ENCODE results near the gene CADPS.

DNA sequence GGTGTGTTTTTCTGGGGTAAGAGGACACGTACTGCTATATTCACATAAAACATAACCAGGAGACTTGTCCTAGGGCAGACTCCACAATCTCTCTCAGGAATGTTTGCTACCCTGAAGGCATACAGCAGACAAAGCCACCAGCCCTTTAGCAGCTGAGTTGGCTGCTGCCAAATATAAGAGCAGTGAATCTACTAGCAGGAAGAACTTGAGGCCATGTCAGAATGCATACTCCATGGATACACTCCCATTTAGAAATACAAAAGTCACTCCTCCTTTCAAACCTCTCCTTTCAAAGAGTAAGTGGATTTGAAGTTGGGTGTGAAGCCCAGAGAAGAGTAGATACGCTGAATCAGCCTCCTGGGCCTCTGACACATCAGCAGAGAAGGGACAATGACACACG is 94.1 kb downstream of the CADPS start:
- TF ChIP-seq, protein P1, sequence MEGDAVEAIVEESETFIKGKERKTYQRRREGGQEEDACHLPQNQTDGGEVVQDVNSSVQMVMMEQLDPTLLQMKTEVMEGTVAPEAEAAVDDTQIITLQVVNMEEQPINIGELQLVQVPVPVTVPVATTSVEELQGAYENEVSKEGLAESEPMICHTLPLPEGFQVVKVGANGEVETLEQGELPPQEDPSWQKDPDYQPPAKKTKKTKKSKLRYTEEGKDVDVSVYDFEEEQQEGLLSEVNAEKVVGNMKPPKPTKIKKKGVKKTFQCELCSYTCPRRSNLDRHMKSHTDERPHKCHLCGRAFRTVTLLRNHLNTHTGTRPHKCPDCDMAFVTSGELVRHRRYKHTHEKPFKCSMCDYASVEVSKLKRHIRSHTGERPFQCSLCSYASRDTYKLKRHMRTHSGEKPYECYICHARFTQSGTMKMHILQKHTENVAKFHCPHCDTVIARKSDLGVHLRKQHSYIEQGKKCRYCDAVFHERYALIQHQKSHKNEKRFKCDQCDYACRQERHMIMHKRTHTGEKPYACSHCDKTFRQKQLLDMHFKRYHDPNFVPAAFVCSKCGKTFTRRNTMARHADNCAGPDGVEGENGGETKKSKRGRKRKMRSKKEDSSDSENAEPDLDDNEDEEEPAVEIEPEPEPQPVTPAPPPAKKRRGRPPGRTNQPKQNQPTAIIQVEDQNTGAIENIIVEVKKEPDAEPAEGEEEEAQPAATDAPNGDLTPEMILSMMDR (conservative IDR thresholded peaks at IDR 0.05 in 1 of 2, IDR thresholded peaks at IDR 0.05 in 1 of 2; ENCODE audit: extremely low read depth in 1 of 2, insufficient read depth in 1 of 2, low read depth in 1 of 2, low read length in 2 of 2) = no peak
- TF ChIP-seq EZH2 (IDR thresholded peaks at IDR 0.05; ENCODE audit: borderline replicate concordance, low read length) = no peak

All from mammary epithelial cell (primary cell).